SK-N-MC (cell line): ENCODE results near the gene TM2D1.

Experiments used
- DNase-seq: peaks from one replicate; pipeline ENCODE4 v3.0.0-alpha.2; 2011; ENCODE audit warnings: low read depth, low spot score
- H3K27ac ChIP-seq: fragments of 200-600 bp; sonication (generic); 2 replicates; pipeline ENCODE4 v1.5.1; 2016; ENCODE audit warnings: mixed run types
- H3K36me3 ChIP-seq: fragments of 200-600 bp; sonication (generic); 2 replicates; pipeline ENCODE4 v1.6.1; 2017; ENCODE audit warnings: antibody characterized with exemption, low read length, mixed read lengths; ENCODE audit not compliant: insufficient read depth
- H3K4me3 ChIP-seq: fragments of 200-600 bp; sonication (generic); 2 replicates; pipeline ENCODE4 v1.5.1; 2016
- H3K9ac ChIP-seq: fragments of 200-600 bp; sonication (generic); 2 replicates; pipeline ENCODE4 v1.8.0; 2017; ENCODE audit warnings: mixed run types, mixed read lengths; ENCODE audit not compliant: insufficient read length
- H3K9me3 ChIP-seq: fragments of 200-600 bp; sonication (generic); 2 replicates; pipeline ENCODE4 v1.6.1; 2017; ENCODE audit warnings: low read depth, mild to moderate bottlenecking, antibody characterized with exemption, low read length, moderate library complexity, mixed read lengths
- EZH2 ChIP-seq: fragments of 200-600 bp; sonication (generic); IDR thresholded peaks from one replicate; pipeline ENCODE4 v1.6.1; 2017; ENCODE audit warnings: antibody characterized with exemption
- FOXP2 ChIP-seq: optimal IDR thresholded peaks from 2 replicates; pipeline ENCODE3; 2011; ENCODE audit warnings: mild to moderate bottlenecking, moderate library complexity; ENCODE audit not compliant: insufficient read depth; ENCODE audit errors: extremely low read length, control extremely low read depth
- POLR2AphosphoS5 ChIP-seq: IDR thresholded peaks from 2 replicates; pipeline ENCODE4 v1.6.1; 2012; ENCODE audit warnings: mild to moderate bottlenecking, low read depth, low read length, borderline replicate concordance

Gene TM2D1

DNA sequence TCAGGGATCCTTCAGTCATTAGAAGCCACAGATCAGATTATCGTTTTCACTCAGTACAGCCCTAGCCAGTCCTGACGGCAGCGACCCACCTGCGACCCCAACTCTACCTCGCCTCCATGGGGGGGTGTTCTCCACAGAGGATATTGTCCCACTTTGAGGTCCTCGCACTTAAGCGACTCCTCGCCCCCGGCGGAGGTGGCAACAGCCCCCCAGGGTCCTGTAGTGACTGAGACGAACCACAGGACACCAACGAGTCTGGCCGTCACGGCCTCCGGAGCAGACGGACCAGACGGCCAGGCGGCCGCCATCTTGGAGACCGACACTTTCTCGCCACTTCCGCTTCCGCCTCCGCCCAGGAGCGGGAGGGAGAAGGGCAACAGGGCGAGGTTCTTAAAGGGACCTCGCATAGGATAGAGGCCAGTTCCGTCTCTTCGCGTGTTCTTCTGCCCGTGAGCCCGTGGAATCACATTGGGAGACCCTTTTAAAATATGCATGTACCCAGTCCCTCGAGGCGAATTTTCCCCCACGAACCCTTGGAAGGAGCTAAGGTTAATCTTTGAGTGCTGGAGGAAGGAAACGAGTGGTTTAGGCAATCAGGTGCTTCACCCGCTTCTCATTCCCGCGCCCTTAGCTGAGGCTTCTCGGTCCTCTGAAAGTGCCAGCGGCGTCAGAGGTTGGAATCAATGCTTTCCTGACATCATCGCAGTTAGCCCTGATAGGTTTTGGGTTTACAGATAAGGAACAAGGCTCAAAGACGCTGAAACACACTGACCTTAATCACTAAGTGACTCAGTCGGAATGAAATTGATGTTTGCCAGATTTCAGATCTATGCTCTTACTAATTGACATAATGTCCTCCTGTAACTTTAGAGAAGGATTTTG is at the start of gene TM2D1:
Gene TM2D1, minus strand, starts transcription at position 329 of the 882 bp plus-strand sequence. Its CDS starts 21 bp downstream, at position 308.
- Histone ChIP-seq H3K9ac (peak within 1 kb of the TSS; percentile 99), H3K4me3 (peak within 1 kb of the TSS; percentile 99), H3K36me3 (no peaks in the 10 kb centered on the region; the same call in none of the 2 replicates), H3K9me3 (no peaks in the 10 kb centered on the region), H3K27ac (peak within 1 kb of the TSS; percentile 79)
- DNase-seq = peak; percentile 58
- no peak for TF ChIP-seq EZH2
- peak; percentile 99 for TF ChIP-seq POLR2AphosphoS5
- peak; percentile 88 for TF ChIP-seq FOXP2

DNA sequence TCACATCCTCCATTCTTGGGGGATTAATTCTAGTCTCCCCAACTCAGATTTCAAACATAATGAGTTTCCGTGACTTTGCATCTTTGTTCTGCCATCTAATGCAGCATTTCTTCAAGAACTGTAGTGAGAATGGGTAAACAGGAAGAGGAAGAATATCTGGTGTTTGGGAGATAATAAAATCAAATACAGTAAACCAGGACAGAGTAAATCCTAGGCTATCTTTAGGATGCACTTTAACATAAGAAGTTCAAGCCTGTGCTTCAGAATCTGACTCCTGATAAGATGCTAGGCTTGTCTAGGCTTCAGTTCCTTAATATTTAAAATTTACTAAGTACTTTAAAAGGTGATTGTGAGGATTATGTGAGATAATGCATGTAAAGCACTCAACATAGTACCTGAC is 45.2 kb upstream of the TM2D1 start:
- no peak overlapping the region for H3K27ac ChIP-seq
- H3K9me3 ChIP-seq = no peaks in the 10 kb centered on the region
- TF ChIP-seq EZH2 (no peak), FOXP2 (no peak), POLR2AphosphoS5 (no peak)
- H3K4me3 ChIP-seq = no peak overlapping the region
- no peak overlapping the region for H3K9ac ChIP-seq
- H3K36me3 ChIP-seq = no peaks in the 10 kb centered on the region
- no peak for DNase-seq

DNA sequence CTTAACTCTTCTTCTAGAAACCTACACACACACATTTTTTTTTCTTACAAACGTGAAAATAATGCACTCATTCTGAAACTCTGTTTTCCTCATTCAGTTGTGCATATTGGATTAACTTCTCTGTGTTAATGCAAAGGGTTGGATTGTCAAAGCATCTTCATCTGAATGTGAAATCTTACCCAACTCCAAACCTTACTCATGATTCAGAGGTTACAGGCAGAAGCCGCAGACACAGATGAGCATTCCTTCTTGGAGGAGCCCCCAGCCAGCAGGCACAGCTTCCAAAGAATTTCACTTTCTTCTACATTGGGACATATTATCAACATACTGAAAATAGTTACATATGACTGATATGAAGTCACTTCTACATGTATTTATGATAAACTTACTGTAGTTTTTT is 33.0 kb upstream of the TM2D1 start:
- DNase-seq = no peak
- TF ChIP-seq POLR2AphosphoS5 (no peak), EZH2 (no peak), FOXP2 (no peak)
- no peak overlapping the region for H3K4me3 ChIP-seq

DNA sequence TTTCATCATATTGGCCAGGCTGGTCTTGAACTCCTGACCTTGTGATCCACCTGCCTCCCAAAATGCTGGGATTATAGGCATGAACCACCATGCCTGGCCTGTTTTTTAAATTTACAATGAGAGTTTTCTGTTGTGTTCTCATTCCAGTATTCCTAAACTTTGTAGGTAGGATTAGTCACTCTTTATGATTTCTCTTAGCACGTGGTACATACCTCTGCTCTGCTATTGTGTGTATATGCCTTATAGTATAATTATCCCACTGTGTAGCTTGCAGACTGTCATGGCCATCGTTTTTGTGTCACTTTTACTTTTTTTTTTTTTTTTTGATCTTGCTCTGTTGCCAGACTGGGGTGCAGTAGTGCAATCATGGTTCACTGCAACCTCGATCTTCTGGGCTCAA is 31.8 kb upstream of the TM2D1 start:
- Histone ChIP-seq H3K9me3 (no peaks in the 10 kb centered on the region), H3K36me3 (no peaks in the 10 kb centered on the region), H3K27ac (no peak overlapping the region), H3K4me3 (no peak overlapping the region), H3K9ac (no peak overlapping the region)
- TF ChIP-seq POLR2AphosphoS5 = no peak
- TF ChIP-seq EZH2 = no peak
- TF ChIP-seq FOXP2 = no peak
- DNase-seq = no peak

More for the DNA sequence above, 33.0 kb upstream of the TM2D1 start:
- H3K9ac ChIP-seq = no peak overlapping the region
- no peak overlapping the region for H3K27ac ChIP-seq
- no peaks in the 10 kb centered on the region for H3K36me3 ChIP-seq
- H3K9me3 ChIP-seq = no peaks in the 10 kb centered on the region

DNA sequence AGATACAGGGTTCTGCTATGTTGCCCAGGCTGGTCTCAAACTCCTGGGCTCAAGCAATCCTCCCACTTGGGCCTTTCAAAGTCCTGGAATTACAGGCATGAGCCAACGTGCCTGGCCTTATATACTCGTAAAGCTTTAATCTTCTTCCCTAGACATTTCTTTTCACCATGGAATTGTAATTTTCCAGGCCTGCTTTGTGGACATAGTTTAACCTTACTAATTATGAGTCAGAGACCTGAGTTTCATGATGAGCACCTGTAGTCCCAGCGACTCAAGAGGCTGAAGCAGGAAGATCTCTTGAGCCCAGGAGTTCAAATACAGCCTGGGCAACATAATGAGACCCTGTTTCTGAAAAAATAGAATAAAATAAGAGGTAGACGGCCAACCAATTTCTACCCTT is 29.6 kb upstream of the TM2D1 start:
- no peak for DNase-seq
- TF ChIP-seq FOXP2 (no peak), POLR2AphosphoS5 (no peak), EZH2 (no peak)
- H3K9me3 ChIP-seq = no peaks in the 10 kb centered on the region
- H3K9ac ChIP-seq = no peak overlapping the region
- H3K36me3 ChIP-seq = no peaks in the 10 kb centered on the region
- no peak overlapping the region for H3K27ac ChIP-seq
- H3K4me3 ChIP-seq = no peak overlapping the region

DNA sequence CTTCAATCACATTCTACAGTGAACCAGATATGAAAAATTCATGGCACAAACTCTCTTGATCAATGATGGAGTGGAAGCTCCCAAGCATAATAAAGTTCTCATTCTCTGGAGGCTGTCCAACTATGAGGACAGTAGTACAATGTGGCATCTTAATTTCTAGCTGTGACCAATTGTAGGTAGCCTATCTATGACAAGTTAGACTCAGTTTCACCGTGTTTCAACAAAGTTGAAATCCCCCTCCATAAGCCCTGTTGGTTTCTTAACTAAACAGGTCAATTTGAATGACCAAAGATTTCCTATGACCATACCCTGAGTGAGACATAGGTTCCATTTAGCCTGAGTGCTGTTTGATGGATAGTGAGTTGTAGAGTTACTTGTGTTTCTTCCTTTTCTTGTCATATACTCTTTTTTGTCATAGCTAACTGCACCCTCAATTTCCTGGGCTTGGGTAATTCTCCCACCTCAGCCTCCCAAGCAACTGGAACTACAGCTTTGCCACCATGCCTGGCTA is 29.1 kb upstream of the TM2D1 start:
- no peaks in the 10 kb centered on the region for H3K36me3 ChIP-seq
- H3K9ac ChIP-seq = no peak overlapping the region
- no peak overlapping the region for H3K27ac ChIP-seq
- H3K4me3 ChIP-seq = no peak overlapping the region
- no peak for TF ChIP-seq FOXP2
- TF ChIP-seq EZH2 = no peak
- TF ChIP-seq POLR2AphosphoS5 = no peak
- no peaks in the 10 kb centered on the region for H3K9me3 ChIP-seq
- no peak for DNase-seq

DNA sequence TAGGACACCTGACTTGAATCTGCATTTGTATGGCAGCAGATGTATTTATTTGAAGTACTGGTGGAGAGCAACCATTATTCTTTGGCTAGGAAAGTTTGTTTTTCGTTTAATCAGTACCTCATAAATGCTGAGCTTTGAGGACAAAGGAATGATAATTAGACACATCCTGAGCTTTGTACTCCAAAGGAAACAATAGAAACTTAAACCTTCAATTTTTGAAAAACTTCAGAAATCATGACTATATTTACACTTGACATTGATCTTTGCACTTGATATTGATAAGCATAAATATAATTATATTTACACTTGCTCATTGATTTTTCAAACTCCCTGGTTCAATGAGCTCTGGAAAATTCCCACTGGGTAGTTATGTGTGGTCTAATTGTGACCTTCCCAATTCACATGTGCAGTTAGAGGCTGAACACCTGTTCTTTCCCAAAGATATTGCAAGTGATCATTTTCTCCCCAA is 28.0 kb upstream of the TM2D1 start:
- no peaks in the 10 kb centered on the region for H3K9me3 ChIP-seq
- H3K9ac ChIP-seq = no peak overlapping the region
- DNase-seq = no peak
- no peak for TF ChIP-seq EZH2
- TF ChIP-seq FOXP2 = no peak
- TF ChIP-seq POLR2AphosphoS5 = no peak
- H3K27ac ChIP-seq = no peak overlapping the region
- H3K36me3 ChIP-seq = no peaks in the 10 kb centered on the region
- H3K4me3 ChIP-seq = no peak overlapping the region

DNA sequence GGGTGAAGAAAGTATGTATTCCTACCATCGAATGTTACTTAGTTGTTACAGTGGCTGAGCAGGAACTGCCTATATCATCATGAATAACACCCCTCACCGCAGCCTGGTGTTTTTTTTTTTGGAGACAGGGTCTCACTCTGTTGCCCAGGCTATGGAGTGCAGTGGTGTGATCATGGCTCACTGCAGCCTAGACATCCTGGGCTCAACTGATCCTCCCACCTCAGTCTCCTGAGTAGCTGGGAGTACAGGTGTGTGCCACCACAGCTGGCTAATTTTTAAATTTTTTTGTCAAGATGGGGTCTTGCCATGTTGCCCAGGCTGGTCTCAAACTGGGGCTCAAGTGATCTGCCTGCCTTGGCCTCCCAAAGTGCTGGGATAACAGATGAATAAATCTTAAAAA is 24.6 kb upstream of the TM2D1 start:
- Histone ChIP-seq H3K9ac (no peak overlapping the region), H3K27ac (no peak overlapping the region), H3K36me3 (no peaks in the 10 kb centered on the region), H3K9me3 (no peaks in the 10 kb centered on the region), H3K4me3 (no peak overlapping the region)
- TF ChIP-seq EZH2 (no peak), POLR2AphosphoS5 (no peak), FOXP2 (no peak)
- no peak for DNase-seq
